Measurements from ENCODE around the gene NET1.

The NET1 gene, protein sequence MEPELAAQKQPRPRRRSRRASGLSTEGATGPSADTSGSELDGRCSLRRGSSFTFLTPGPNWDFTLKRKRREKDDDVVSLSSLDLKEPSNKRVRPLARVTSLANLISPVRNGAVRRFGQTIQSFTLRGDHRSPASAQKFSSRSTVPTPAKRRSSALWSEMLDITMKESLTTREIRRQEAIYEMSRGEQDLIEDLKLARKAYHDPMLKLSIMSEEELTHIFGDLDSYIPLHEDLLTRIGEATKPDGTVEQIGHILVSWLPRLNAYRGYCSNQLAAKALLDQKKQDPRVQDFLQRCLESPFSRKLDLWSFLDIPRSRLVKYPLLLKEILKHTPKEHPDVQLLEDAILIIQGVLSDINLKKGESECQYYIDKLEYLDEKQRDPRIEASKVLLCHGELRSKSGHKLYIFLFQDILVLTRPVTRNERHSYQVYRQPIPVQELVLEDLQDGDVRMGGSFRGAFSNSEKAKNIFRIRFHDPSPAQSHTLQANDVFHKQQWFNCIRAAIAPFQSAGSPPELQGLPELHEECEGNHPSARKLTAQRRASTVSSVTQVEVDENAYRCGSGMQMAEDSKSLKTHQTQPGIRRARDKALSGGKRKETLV

DNA sequence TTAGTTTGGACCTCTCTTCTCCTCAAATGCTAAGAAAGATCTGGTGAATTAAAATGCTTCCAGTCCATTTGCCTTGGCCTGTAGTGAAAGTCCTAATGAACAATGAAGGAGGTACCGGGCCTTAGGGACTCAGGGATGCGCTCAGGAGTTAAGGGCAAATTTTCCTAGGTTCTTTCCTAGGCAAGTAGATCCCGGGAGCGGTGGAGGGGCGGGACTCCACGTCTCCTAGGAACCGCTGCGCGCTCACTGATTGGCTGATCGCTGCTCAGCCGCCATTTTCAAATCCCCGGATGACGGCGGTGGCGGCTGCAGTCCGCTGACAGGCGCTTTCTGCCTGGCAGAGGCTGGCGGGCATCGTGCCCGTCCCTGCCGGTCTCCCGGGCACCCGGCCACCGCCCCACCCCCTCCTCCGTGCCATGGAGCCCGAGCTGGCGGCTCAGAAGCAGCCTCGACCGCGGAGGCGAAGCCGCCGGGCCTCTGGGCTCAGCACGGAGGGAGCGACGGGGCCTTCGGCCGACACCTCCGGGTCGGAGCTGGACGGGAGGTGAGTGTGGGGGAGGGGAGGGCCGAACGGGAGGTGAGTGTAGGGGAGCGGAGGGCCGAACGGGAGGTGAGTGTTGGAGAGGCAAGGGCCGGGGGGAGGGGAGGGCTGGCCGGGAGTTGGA is at the start of gene NET1:
Gene NET1 (plus strand): TSS at position 281 of the 665 bp plus-strand sequence. CDS start 136 bp downstream, at position 417.
- peak within 1 kb of the TSS in 10 of 11 experiments; percentile 71 to 90 (median 81); a peak in 20 of 22 replicates for H3K27ac ChIP-seq
- TF ChIP-seq Cebpa-rat (IDR thresholded peaks at IDR 0.05): no peak

DNA sequence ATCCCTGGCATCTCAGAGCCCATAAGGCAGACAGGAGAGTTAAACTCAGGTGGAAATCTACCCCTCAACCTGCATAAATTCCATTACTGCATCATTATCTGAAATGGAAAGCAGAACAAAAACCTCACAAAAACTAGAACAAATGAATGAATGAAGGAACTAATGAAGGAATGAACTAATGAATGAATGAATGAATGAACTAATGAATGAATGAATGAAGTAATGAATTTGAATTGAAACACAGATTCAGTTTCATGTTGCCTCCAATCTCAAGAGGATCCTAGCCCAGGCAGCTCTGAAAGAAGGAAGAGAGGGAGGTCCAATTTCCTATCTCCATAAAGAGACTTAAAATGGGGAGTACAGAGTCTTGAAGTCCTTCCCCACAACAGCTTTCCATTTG is 49.5 kb upstream of the NET1 start:
- Histone ChIP-seq H3K4me3 (no peak overlapping the region), H3K9ac (no peak overlapping the region), H3K27ac (no peak overlapping the region), H4K20me1 (no peaks in the 10 kb centered on the region), H3K9me3 (replicated peaks in 1 of 11) (no peaks in the 10 kb centered on the region), H3K4me1 (no peaks in the 10 kb centered on the region), H3K36me3 (no peaks in the 10 kb centered on the region), H3K4me2 (no peak overlapping the region), H3K27me3 (no peaks in the 10 kb centered on the region)
- no peak for TF ChIP-seq Cebpa-rat (IDR thresholded peaks at IDR 0.05)

More for the DNA sequence above, at the start of gene NET1:
- Histone ChIP-seq H3K9me3 (replicated peaks in 1 of 11) (peaks cover 21 to 39% (median 36%) of the 10 kb centered on the region in 11 experiments), H4K20me1 (no peaks in the 10 kb centered on the region), H3K4me2 (peak within 1 kb of the TSS; percentile 76 to 98 (median 90)), H3K4me1 (peaks cover 11 to 22% (median 14%) of the 10 kb centered on the region in 10 experiments; a peak in 19 of 20 replicates), H3K36me3 (peaks cover 0 to 19% (median 13%) of the 10 kb centered on the region in 11 experiments; a peak in 18 of 22 replicates), H3K4me3 (peak within 1 kb of the TSS; percentile 70 to 87 (median 78)), H3K9ac (peak within 1 kb of the TSS; percentile 79 to 91 (median 87)), H3K27me3 (no peaks in the 10 kb centered on the region)

DNA sequence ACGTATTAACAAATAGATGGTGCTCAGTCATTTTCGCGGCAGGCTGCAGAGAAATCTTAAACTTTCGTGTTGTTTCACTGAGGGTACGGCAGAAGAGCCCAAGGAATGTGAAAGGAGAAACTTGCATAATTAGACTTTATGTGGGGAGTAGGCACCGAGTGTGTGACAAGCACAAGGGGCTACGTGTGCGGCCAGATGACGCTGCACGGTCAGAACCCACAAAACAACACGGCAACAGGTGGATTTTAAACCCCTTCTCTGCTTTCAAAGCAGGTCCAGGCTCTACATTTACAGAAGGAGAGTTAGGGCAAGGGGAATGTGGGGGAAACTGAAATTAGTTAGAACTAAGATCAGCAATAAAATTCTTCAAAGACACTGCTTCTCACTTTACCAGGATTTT is 48.0 kb upstream of the NET1 start:
- Histone ChIP-seq H4K20me1 (no peaks in the 10 kb centered on the region), H3K36me3 (no peaks in the 10 kb centered on the region), H3K4me3 (no peak overlapping the region), H3K27me3 (no peaks in the 10 kb centered on the region), H3K4me1 (no peaks in the 10 kb centered on the region), H3K4me2 (no peak overlapping the region), H3K9ac (no peak overlapping the region), H3K9me3 (replicated peaks in 1 of 11) (no peaks in the 10 kb centered on the region), H3K27ac (no peak overlapping the region)
- no peak for TF ChIP-seq Cebpa-rat (IDR thresholded peaks at IDR 0.05)

DNA sequence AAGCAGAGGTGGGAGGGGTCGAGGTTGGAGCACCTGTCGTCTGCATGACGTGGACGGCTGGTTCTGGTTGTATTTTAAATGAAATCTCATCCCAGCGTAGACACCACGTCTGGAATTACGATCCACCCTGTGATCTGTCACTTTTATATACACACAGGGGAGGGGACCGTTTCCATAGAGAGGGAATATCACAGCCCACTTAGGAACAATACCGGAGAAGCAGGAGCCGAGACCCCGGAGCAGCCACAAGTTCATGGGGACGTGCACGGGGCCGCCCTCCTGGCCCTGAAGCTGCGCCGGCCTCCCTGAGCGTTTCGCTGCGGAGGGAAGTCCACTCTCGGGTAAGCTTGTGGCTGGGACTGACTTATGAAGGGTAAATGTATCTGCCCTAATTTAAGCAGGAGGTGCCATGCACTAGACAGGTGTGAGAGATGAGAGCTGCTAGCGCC is 47.4 kb upstream of the NET1 start, which contains the start of gene UCN3:
Gene UCN3 (plus strand): TSS at position 77 of the 449 bp plus-strand sequence. CDS start 8,755 bp downstream, outside the sequence.
- Histone ChIP-seq H3K36me3 (no peaks in the 10 kb centered on the region), H3K27me3 (no peaks in the 10 kb centered on the region), H3K4me2 (no peak within 1 kb of the TSS), H3K4me1 (no peaks in the 10 kb centered on the region), H3K9ac (no peak within 1 kb of the TSS), H3K27ac (no peak within 1 kb of the TSS), H3K4me3 (no peak within 1 kb of the TSS), H3K9me3 (replicated peaks in 1 of 11) (no peaks in the 10 kb centered on the region), H4K20me1 (no peaks in the 10 kb centered on the region)
- no peak for TF ChIP-seq Cebpa-rat (IDR thresholded peaks at IDR 0.05)

DNA sequence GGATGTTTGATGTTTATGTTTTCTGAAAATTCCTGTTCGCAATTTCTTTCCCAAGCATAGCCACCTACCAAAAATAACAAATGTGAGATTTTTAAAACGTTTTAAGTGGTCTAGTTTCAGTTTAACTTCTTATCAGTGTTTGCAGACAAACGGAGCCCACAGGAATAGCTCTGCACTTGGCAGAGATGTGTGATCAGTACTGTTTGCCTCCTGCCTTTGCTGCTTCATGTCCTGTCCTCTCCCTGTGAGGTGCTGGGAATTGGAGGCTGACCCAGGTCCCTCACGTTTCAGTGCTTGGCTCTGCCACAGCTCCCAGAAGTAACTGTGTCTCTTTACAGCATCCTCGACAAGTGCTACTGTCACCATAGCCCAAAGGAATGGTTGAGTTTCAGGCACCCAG is 46.4 kb upstream of the NET1 start:
- Histone ChIP-seq H3K9me3 (replicated peaks in 1 of 11) (peaks cover 0 to 5% (median 3%) of the 10 kb centered on the region in 11 experiments; a peak in 8 of 22 replicates), H3K4me2 (no peak overlapping the region), H3K4me1 (no peaks in the 10 kb centered on the region), H3K36me3 (no peaks in the 10 kb centered on the region), H3K27me3 (no peaks in the 10 kb centered on the region), H3K4me3 (no peak overlapping the region), H3K27ac (no peak overlapping the region), H4K20me1 (no peaks in the 10 kb centered on the region), H3K9ac (no peak overlapping the region)
- TF ChIP-seq Cebpa-rat (IDR thresholded peaks at IDR 0.05): no peak

DNA sequence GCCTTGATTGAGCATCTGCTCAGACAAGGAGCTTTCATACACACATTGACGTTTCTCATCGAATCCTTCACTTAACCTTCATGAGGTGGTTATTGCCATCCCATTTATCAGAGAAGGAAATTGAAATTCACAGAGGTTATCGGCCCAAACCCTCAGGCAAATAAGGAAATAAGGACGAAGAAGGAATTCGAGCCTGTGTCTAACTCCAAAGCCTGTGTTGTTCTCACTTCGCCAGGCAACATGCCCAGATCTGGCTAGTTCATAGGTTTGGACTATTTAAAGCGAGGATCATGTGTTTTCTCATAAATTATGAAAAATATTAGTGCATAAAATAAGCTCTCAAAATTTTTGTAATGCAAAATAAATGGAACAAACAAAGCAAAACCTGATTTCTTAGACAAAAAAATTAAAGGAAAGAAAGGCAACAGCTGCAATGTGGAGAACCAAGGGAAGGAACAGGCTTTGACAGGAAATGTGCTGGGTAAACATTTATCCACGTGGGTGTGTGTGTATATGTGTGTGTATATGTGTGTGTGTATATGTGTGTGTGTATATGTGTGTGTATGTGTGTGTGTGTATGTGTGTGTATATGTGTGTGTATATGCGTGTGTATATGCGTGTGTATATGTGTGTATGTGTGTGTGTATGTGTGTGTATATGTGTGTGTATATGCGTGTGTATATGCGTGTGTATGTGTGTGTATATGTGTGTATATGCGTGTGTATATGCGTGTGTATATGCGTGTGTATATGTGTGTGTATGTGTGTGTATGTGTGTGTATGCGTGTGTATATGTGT is 42.8 kb upstream of the NET1 start:
- no peak overlapping the region for H3K9ac ChIP-seq
- H3K36me3 ChIP-seq: no peaks in the 10 kb centered on the region
- peaks cover 0 to 31% (median 22%) of the 10 kb centered on the region in 10 experiments; a peak in 17 of 20 replicates for H3K4me1 ChIP-seq
- H3K27me3 ChIP-seq: no peaks in the 10 kb centered on the region
- H3K9me3 ChIP-seq (replicated peaks in 1 of 11): peaks cover 0 to 23% (median 10%) of the 10 kb centered on the region in 11 experiments; a peak in 17 of 22 replicates
- H3K4me3 ChIP-seq: no peak overlapping the region
- H3K4me2 ChIP-seq: no peak overlapping the region
- no peaks in the 10 kb centered on the region for H4K20me1 ChIP-seq
- no peak overlapping the region for H3K27ac ChIP-seq
- no peak for TF ChIP-seq Cebpa-rat (IDR thresholded peaks at IDR 0.05)

DNA sequence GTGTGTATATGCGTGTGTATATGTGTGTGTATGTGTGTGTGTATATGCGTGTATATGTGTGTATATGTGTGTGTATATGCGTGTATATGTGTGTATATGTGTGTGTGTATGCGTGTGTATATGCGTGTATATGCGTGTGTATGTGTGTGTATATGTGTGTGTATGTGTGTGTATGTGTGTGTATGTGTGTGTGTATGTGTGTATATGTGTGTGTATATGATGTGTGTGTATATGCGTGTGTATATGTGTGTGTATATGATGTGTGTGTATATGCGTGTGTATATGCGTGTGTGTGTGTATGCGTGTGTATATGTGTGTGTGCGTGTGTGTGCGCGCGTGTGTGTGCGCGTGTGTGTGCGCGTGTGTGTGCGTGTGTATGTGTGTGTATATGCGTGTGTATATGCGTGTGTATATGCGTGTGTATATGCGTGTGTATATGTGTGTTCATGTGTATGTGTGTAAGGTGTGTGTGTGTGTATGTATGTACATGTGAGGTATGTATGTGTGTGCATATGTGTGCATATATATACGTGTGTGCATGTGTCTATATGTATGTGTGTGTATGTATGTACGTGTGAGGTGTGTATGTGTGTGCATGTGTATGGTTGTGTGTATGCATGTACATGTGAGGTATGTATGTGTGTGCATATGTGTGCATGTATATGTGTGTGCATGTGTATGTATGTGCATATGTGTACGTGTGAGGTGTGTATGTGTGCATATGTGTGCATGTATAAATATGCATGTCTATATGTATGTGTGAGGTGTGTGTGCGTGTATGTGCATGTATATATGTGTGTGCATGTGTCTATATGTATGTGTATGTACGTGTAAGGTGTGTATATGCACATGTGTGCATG is 41.6 kb upstream of the NET1 start:
- peaks cover 0 to 31% (median 22%) of the 10 kb centered on the region in 10 experiments; a peak in 17 of 20 replicates for H3K4me1 ChIP-seq
- H3K4me3 ChIP-seq: no peak overlapping the region
- H3K4me2 ChIP-seq: no peak overlapping the region
- TF ChIP-seq Cebpa-rat (IDR thresholded peaks at IDR 0.05): no peak
- H4K20me1 ChIP-seq: no peaks in the 10 kb centered on the region
- H3K27me3 ChIP-seq: no peaks in the 10 kb centered on the region
- no peak overlapping the region for H3K9ac ChIP-seq
- no peak overlapping the region for H3K27ac ChIP-seq
- H3K36me3 ChIP-seq: no peaks in the 10 kb centered on the region
- H3K9me3 ChIP-seq (replicated peaks in 1 of 11): peaks cover 0 to 28% (median 14%) of the 10 kb centered on the region in 11 experiments; a peak in 17 of 22 replicates

DNA sequence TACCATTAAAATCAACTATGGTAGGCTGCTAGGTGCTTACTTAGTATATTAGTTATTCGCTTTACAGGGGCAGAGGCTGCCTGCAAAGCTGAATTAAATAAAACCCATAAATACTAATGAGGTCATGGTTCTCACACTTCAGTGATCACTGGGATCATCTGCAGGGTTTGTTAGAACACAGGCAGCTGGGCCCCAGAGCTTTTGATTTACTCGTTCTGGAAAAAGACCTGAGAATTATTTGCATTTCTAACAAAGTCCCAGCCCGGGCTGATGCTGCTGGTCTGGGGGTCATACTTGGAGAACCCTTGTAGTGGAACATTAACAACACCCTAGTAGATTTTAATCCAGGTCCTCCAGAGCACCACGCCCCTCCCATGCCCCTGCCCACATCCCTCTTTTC is 39.0 kb upstream of the NET1 start:
- peaks cover 0 to 31% (median 22%) of the 10 kb centered on the region in 10 experiments; a peak in 17 of 20 replicates for H3K4me1 ChIP-seq
- H3K9me3 ChIP-seq (replicated peaks in 1 of 11): peaks cover 0 to 28% (median 14%) of the 10 kb centered on the region in 11 experiments; a peak in 17 of 22 replicates
- no peaks in the 10 kb centered on the region for H3K36me3 ChIP-seq
- H3K27me3 ChIP-seq: no peaks in the 10 kb centered on the region
- H3K27ac ChIP-seq: no peak overlapping the region
- no peak for TF ChIP-seq Cebpa-rat (IDR thresholded peaks at IDR 0.05)
- no peak overlapping the region for H3K4me3 ChIP-seq
- H4K20me1 ChIP-seq: no peaks in the 10 kb centered on the region
- H3K9ac ChIP-seq: peak overlapping the region in 2 of 11 experiments; percentile 24 to 43; a peak in 1 of 22 replicates
- peak overlapping the region; percentile 3 to 84 (median 55); a peak in 16 of 22 replicates for H3K4me2 ChIP-seq
